Kidney (tissue), 14 donors: Measurements from ENCODE around the gene PPFIA2. TPM values are rescaled to one million over a fixed set of nuclear protein-coding genes. Genes with fewer than 3 reads are reported as not detected.

Source experiments
- DNase-seq, 5 donors: peaks; one replicate each; pipeline ENCODE4 v3.0.0-alpha.2; 2013 to 2020
- FAIRE-seq: peaks from 2 replicates; lab custom pipeline; 2012; peaks lifted over from hg19 to GRCh38; lab: Jason Lieb, UNC
- H3K27ac ChIP-seq, 2 donors: one replicate each; pipeline ENCODE4 v1.7.0; 2013; ENCODE audit warnings: low read depth in 2 of 2, low read length in 2 of 2, inconsistent platforms in 1 of 2
- H3K27me3 ChIP-seq: one replicate; pipeline ENCODE4 v1.7.1; 2013; ENCODE audit warnings: low read length, inconsistent platforms; ENCODE audit not compliant: control insufficient read depth, insufficient read depth
- H3K36me3 ChIP-seq, 3 donors: one replicate each; pipeline versions ENCODE4 v1.7.0 to v1.7.1; 2013; ENCODE audit warnings: low read length in 3 of 3, control low read depth in 1 of 3, inconsistent platforms in 1 of 3; ENCODE audit not compliant: insufficient read depth in 3 of 3, control insufficient read depth in 2 of 3
- H3K4me1 ChIP-seq, 3 donors: one replicate each; pipeline versions ENCODE4 v1.7.0 to v1.7.1; 2013; ENCODE audit warnings: low read length in 3 of 3, inconsistent platforms in 1 of 3, low read depth in 1 of 3; ENCODE audit not compliant: control insufficient read depth in 2 of 3, insufficient read depth in 2 of 3
- H3K4me3 ChIP-seq, 3 donors: one replicate each; pipeline versions ENCODE4 v1.7.0 to v1.8.1; 2013; ENCODE audit warnings: low read length in 3 of 3, control low read depth in 1 of 3, inconsistent platforms in 1 of 3
- H3K9ac ChIP-seq, 3 donors: one replicate each; pipeline versions ENCODE4 v1.7.0 to v1.7.1; 2013; ENCODE audit warnings: low read length in 3 of 3, control low read depth in 1 of 3, inconsistent platforms in 1 of 3
- H3K9me3 ChIP-seq, 3 donors: one replicate each; pipeline versions ENCODE4 v1.7.0 to v1.7.1; 2013; ENCODE audit warnings: low read length in 3 of 3, control low read depth in 1 of 3, inconsistent platforms in 1 of 3; ENCODE audit not compliant: control insufficient read depth in 2 of 3, insufficient read depth in 1 of 3
- CTCF ChIP-seq: IDR thresholded peaks from 3 replicates; pipeline ENCODE4 v1.5.1; 2012; ENCODE audit warnings: mild to moderate bottlenecking, moderate library complexity, borderline replicate concordance; ENCODE audit not compliant: insufficient read depth; ENCODE audit errors: extremely low read depth
- intact Hi-C: fragments of 100-400 bp; cut with DNase I; formaldehyde crosslinking; loops from one replicate; pipeline ENCODE4 v1.11.1; 2022
- polyA plus RNA-seq: library from polyadenylated mRNA; stranded (reverse); fragments of 350-450 nt; fragmentation: Illumina TruSeq; extraction: RNeasy Lipid Tissue Mini Kit (QIAGEN cat#74804); gene quantifications from one replicate; pipeline ENCODE4 v1.2.3, GENCODE V29; 2014; ENCODE audit warnings: low read depth, low replicate concordance; ENCODE audit not compliant: insufficient read depth
- total RNA-seq: library from RNA; stranded (reverse); fragmentation: NEBNext Ultra II Directional; extraction: Animal tissue kit (Norgen Biotek cat#: 25700); gene quantifications from one replicate; pipeline ENCODE4 v1.2.1, GENCODE V29; 2021
- donor health status: control.
- donor health status: control.
- donor health status: control.
- donor health status: control.
- donor health status: control.
- donor health status: DM: yes; HTN: yes; CAD: no.
- donor health status: Normal renal cell carcinoma (clear cell type).

Gene PPFIA2
- total and polyA plus RNA-seq, 2 donors from 2014 or later = 2.8 to 9.4 TPM

- H3K9me3 ChIP-seq = no peaks in the 10 kb centered on the region
- DNase-seq = no peak
- H3K9ac ChIP-seq = no peak overlapping the region
- no peaks in the 10 kb centered on the region for H3K4me1 ChIP-seq
- FAIRE-seq = no peak
- no peaks in the 10 kb centered on the region for H3K36me3 ChIP-seq
- intact Hi-C loops = no loop called here
- TF ChIP-seq CTCF = no peak
- H3K4me3 ChIP-seq = no peak overlapping the region
- H3K27me3 ChIP-seq = no peaks in the 10 kb centered on the region
- H3K27ac ChIP-seq = no peak overlapping the region
Measured at GRCh38 chr12:81370456-81370855, 388.7 kb downstream of the PPFIA2 start.

DNA sequence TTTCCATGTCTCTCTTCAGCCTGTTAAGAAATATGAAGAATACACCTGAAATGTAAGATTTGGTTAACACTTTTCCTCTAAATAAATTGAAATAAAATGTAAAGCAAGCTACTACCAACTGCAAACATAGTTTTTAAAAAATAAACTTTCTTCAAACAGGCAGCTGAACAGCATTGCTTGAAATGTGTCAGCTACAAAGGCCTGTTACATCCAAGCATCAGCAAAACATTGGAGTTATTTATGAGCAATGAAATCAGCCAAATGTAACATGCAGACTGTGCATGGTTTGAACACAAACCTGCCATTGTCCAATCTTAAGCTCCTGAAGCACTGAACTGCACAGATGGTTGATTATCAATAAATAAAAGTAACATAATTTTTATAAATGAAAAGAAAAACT is 390.0 kb downstream of the PPFIA2 start:
- no peak for DNase-seq
- H3K9ac ChIP-seq = no peak overlapping the region
- no peaks in the 10 kb centered on the region for H3K4me1 ChIP-seq
- no peak overlapping the region for H3K4me3 ChIP-seq
- no peaks in the 10 kb centered on the region for H3K27me3 ChIP-seq
- TF ChIP-seq CTCF = no peak
- no peaks in the 10 kb centered on the region for H3K36me3 ChIP-seq
- no peaks in the 10 kb centered on the region for H3K9me3 ChIP-seq
- no peak for FAIRE-seq
- H3K27ac ChIP-seq = no peak overlapping the region
- intact Hi-C loops = no loop called here

GRCh38 chr12:81365284-81365683 is 393.9 kb downstream of the PPFIA2 start:
- intact Hi-C loops = no loop called here
- no peak overlapping the region for H3K9ac ChIP-seq
- TF ChIP-seq CTCF = no peak
- H3K27ac ChIP-seq = no peak overlapping the region
- FAIRE-seq (no peak), DNase-seq (no peak)
- H3K4me3 ChIP-seq = no peak overlapping the region
- H3K4me1 ChIP-seq = no peaks in the 10 kb centered on the region
- no peaks in the 10 kb centered on the region for H3K36me3 ChIP-seq
- H3K27me3 ChIP-seq = no peaks in the 10 kb centered on the region
- H3K9me3 ChIP-seq = no peaks in the 10 kb centered on the region

DNA sequence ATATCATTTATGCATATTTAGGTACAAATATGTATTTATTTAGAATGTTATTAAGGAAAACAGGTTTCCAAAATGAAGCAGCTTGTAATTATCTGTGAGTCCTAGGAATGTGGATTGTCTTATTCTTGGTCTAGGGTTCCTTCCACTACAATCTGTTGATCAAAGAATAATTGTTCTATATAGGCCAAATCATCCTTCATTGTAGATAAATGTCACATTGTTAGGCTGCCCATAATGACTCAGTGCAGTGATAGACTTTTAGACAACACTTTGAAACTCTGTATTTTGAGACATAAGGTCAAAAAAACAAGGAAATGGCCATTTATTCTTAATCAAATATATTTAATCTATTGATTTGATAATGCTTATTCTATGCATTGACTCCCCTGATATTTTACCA is 398.2 kb downstream of the PPFIA2 start:
- no peak overlapping the region for H3K9ac ChIP-seq
- no peak overlapping the region for H3K27ac ChIP-seq
- no peaks in the 10 kb centered on the region for H3K9me3 ChIP-seq
- intact Hi-C loops = no loop called here
- H3K36me3 ChIP-seq = no peaks in the 10 kb centered on the region
- TF ChIP-seq CTCF = no peak
- H3K4me1 ChIP-seq = no peaks in the 10 kb centered on the region
- DNase-seq (no peak), FAIRE-seq (no peak)
- H3K4me3 ChIP-seq = no peak overlapping the region
- H3K27me3 ChIP-seq = no peaks in the 10 kb centered on the region
